ENCODE results near the gene PPIC. TPM values are rescaled to one million over a fixed set of nuclear protein-coding genes. Genes with fewer than 3 reads are reported as not detected.
"Not testable (repeated sequence)": the region's sequence is repeated elsewhere in the genome, so short reads cannot be mapped to it uniquely, and the experiment has no call there.

The PPIC gene
- total RNA-seq, 1 donor from 2014 or later = 18.6 TPM

- ATAC-seq = peak; percentile 62
- DNase-seq (ENCODE audit: low spot score) = no peak
These were observed 21.8 kb downstream of the PPIC start for GRCh38 chr5:123014689-123015088.

GRCh38 chr5:123012321-123012720 is 24.2 kb downstream of the PPIC start:
- ATAC-seq (no peak), DNase-seq (ENCODE audit: low spot score) (no peak)

DNA sequence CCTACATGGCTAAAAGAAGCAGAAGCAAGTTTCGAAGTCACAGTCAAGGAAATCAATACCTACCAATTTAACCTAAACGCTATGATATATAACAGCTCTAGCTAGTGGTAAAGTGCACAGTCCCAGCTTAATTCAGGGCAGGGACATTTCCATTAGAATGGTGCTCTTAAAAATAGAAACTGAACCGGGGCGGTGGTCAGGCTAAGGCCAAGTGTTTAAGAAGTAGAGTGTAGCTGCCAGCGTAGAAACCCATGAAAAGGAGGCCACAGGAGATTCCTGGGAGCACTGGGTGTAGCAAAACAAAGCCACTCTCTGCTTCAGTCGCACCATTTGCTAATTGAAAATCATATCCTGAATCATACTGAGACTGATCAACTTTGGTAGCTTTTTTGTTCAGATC is 28.8 kb downstream of the PPIC start:
- no peak for ATAC-seq
- DNase-seq (ENCODE audit: low spot score) = no peak

DNA sequence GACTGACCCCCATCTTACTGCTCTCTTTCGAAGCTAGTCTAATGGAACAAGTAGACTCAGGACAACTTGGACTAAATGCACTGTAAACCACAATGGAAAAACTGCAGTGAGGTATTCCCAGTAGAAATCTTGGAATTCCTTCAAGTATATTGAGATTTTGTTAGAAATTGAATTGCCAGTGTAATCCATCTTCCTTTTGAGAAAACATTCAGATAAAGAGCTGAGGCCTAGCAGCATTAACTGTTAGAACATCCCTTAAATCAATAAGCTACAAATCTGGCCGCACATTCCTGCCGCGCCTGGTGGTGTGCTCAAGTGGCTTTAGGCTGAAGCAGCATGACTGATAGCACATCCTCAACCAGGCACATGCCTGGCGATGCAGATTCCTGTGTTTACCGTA is 29.3 kb downstream of the PPIC start:
- no peak for ATAC-seq
- no peak for DNase-seq (ENCODE audit: low spot score)

DNA sequence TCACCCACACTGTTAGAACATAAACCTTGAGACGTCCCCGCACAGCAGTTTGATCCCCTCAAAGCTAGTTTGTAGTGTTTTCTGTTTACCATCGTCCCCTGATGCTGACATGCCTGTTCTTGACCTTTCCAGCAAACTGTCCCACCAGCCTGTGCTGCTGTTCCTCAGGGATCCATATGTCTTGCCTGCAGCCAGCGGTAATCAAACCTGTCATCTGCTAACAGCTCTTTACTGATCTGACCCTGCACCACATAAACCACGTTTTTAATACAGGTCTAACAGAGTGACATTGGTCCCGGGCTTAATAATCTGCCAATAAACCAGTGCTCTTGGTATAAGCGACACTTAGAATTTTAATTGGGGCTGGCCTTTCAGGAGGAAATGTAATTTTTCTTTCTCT is 34.7 kb downstream of the PPIC start:
- ATAC-seq (no peak), DNase-seq (ENCODE audit: low spot score) (no peak)

GRCh38 chr5:123000731-123001130 is 35.8 kb downstream of the PPIC start:
- no peak for ATAC-seq
- DNase-seq (ENCODE audit: low spot score) = no peak

- DNase-seq (ENCODE audit: low spot score) (peak; percentile 64), ATAC-seq (peak; percentile 87)
These were observed 36.5 kb downstream of the PPIC start for GRCh38 chr5:122999947-123000563.

DNA sequence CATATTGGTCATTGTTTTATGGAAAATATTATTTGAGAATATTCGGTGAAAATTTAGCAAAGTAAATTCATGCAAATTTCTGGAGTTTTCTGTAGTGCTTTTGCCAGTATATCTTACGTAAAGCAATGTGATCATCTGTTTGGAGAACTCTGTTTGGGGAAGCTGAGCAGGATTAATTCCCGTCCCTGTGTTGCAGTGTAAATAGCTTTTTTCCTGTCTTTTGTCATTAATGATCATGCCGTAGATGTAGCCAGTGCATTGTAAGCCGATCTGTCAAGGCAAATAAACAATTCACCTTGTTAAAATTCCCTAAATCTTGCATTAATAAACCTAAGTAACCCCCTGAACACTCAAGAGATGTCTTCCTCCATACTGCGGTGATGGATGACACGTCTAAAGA is 39.2 kb downstream of the PPIC start:
- DNase-seq (ENCODE audit: low spot score) = no peak
- ATAC-seq = peak; percentile 62

DNA sequence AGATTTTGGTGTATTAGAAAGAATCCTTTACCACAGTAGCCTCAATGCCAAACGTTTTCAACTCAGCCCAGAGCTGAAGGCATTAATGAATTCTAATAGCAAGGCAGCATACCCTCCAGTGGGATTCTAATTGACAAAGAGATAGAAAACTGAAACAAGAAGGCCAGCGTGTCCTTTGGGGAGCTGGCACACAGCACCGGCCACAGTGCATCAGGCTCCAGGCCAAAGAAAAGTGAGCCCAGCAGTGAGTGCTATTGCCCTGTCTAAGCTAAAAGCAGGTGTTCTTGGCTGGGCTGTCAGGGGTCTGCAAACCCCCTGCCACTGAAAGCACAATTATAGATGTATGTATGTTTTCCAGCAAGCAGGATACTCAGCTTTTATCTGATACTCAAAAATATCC is 40.4 kb downstream of the PPIC start:
- ATAC-seq (peak; percentile 91), DNase-seq (ENCODE audit: low spot score) (peak; percentile 78)

GRCh38 chr5:122985954-122986721 is 50.4 kb downstream of the PPIC start:
- DNase-seq (ENCODE audit: low spot score) = no peak
- no peak for ATAC-seq

DNA sequence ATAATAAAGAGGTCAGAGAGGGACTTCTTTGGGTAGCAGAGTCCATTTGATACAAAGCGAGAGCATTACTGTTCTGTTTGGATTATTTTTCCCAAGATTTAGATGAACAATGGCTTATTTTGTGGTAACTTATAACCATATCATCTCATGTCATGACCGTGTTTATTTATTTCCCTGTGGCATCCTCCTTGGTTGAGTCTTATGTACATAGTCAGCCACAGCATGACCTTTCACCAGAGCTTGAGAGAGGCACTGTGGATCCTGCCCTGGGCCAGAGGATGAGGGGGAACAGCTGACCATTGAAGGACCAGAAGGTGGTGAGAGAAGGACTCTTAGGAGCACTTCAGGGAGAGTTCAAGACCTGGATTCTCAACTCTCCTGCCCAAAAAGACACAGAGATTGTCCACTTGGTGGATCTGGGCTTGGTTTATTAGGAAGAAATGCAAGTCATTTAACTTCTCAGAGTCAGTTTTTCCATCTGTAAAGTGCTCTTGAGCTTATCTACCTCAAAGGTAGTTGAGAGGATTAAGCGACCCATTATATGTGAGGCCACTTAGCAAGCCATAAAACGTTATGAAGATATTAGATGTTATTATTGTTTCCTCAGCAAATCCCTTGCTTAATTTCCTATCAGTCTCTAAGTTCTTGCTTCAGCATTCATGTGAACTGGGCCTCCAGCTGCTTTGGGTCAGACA is 51.4 kb downstream of the PPIC start:
- DNase-seq (ENCODE audit: low spot score) (no peak), ATAC-seq (no peak)

- ATAC-seq (no peak), DNase-seq (ENCODE audit: low spot score) (no peak)
These were observed 52.1 kb downstream of the PPIC start for GRCh38 chr5:122984425-122984824.

DNA sequence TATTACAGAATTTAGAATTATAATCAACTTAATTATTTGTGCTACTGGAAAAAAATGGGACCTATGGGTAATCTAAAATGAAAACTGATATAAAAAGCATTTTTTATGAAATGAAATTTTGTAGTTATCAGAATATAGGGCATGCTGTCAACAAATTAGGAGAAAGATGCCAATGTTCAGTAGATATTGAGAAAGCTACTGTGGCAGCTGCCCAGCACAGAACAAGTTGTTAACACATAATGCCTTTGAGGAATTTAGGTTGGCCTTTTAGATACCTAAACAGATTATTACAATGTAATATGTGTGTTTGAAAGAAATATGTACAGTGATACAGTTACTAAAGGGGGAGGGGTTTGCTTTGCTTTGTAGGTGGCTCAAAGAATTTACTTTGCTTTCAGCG is 54.1 kb downstream of the PPIC start:
- DNase-seq (ENCODE audit: low spot score) = peak; percentile 50
- ATAC-seq = peak; percentile 64

- ATAC-seq (no peak), DNase-seq (ENCODE audit: low spot score) (no peak)
These were observed 54.7 kb downstream of the PPIC start for GRCh38 chr5:122981846-122982245.

DNA sequence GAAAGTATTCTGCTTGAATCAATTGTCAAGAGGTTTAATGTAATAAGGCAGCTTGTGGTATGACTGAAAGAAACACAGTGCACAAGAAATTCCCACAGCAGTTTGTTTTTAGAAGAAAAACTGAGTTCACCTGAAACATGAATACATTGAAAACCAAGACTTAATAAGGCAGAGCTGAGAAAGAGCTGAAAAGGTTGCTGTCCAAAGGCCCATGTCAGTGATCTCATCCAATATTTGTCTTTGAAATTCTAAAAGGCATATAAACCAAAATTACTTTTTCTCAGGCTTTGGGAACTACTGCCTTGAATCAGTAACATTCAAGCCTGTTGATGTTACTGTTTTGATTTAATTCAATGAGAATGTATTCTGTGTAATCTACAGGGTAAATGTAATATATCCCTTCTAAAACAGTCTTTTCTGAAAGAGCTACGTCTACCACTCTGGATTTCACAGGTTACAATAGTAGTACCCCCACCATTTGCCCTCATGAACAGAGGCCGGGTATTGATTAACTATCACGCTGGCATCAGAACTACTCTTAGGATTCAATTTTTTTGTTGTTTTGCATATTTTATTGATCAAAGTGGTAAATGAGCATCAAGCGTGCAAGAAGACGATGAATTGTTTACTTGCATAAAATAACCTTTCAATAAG is 57.8 kb downstream of the PPIC start:
- DNase-seq (ENCODE audit: low spot score) (no peak), ATAC-seq (peak; percentile 50)

- ATAC-seq (peak; percentile 51), DNase-seq (ENCODE audit: low spot score) (no peak)
These were observed 58.5 kb downstream of the PPIC start for GRCh38 chr5:122978068-122978467.

GRCh38 chr5:122977319-122977718 is 59.2 kb downstream of the PPIC start:
- no peak for DNase-seq (ENCODE audit: low spot score)
- ATAC-seq = peak; percentile 21

GRCh38 chr5:122974251-122974650 is 62.3 kb downstream of the PPIC start:
- DNase-seq (ENCODE audit: low spot score) = not testable (repeated sequence)
- ATAC-seq = peak; percentile 9

DNA sequence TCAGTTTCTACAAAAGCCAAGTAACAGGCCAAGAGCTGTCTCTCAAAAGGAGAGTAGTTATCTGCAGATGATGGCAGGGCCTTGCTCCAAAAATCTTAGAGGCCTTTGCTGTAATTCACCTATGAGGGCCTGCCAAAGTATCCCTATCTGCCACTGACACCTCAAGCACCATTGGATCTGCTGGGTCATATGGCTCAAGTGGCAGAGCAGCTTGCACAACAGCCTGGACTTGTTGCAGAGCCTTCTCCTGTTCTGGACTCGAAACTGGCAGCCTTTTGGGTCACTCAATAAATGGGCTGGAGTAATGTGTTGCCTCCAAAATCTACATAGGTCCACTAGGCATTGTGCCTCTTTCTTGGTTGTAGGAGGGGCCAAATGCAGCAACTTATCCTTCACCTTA is 62.8 kb downstream of the PPIC start:
- peak; percentile 69 for ATAC-seq
- DNase-seq (ENCODE audit: low spot score) = peak; percentile 76
